ENCODE data around the gene OMP. TPM values are rescaled to one million over a fixed set of nuclear protein-coding genes. Genes with fewer than 3 reads are reported as not detected.

The OMP gene
- total RNA-seq, 1 donor from 2014 or later: 0.94 TPM

- H3K4me3 Mint-ChIP-seq: no peak overlapping the region
- TF ChIP-seq CTCF (conservative IDR thresholded peaks at IDR 0.05): no peak
- no peak for DNase-seq (ENCODE audit: extremely low spot score, unreplicated experiment)
- no peak overlapping the region for H3K27ac Mint-ChIP-seq
- no peaks in the 10 kb centered on the region for H3K27me3 Mint-ChIP-seq
- H3K36me3 Mint-ChIP-seq: no peaks in the 10 kb centered on the region
- H3K9me3 Mint-ChIP-seq: no peaks in the 10 kb centered on the region
- peaks cover 23% of the 10 kb centered on the region for H3K4me1 Mint-ChIP-seq (ENCODE audit: unreplicated experiment)
These were observed 28.3 kb downstream of the OMP start for GRCh38 chr11:77130763-77131513.

- no peak overlapping the region for H3K27ac Mint-ChIP-seq
- DNase-seq (ENCODE audit: extremely low spot score, unreplicated experiment): no peak
- H3K4me1 Mint-ChIP-seq (ENCODE audit: unreplicated experiment): peaks cover 23% of the 10 kb centered on the region
- TF ChIP-seq CTCF (conservative IDR thresholded peaks at IDR 0.05): no peak
- H3K9me3 Mint-ChIP-seq: no peaks in the 10 kb centered on the region
- H3K36me3 Mint-ChIP-seq: no peaks in the 10 kb centered on the region
- H3K27me3 Mint-ChIP-seq: no peaks in the 10 kb centered on the region
- H3K4me3 Mint-ChIP-seq: no peak overlapping the region
These were observed 28.9 kb downstream of the OMP start for GRCh38 chr11:77131560-77131959.

- DNase-seq (ENCODE audit: extremely low spot score, unreplicated experiment): no peak
- TF ChIP-seq CTCF (conservative IDR thresholded peaks at IDR 0.05): no peak
- H3K27me3 Mint-ChIP-seq: peaks cover 3% of the 10 kb centered on the region
- H3K4me3 Mint-ChIP-seq: no peak overlapping the region
- H3K27ac Mint-ChIP-seq: no peak overlapping the region
- H3K9me3 Mint-ChIP-seq: no peaks in the 10 kb centered on the region
- no peaks in the 10 kb centered on the region for H3K36me3 Mint-ChIP-seq
- H3K4me1 Mint-ChIP-seq (ENCODE audit: unreplicated experiment): peaks cover 14% of the 10 kb centered on the region
These were observed 32.4 kb downstream of the OMP start for GRCh38 chr11:77135069-77135468.

- Mint-ChIP-seq H3K27me3 (peaks cover 3% of the 10 kb centered on the region), H3K4me3 (no peak overlapping the region), H3K27ac (no peak overlapping the region), H3K9me3 (no peaks in the 10 kb centered on the region), H3K36me3 (no peaks in the 10 kb centered on the region), H3K4me1 (ENCODE audit: unreplicated experiment) (peaks cover 15% of the 10 kb centered on the region)
- no peak for TF ChIP-seq CTCF (conservative IDR thresholded peaks at IDR 0.05)
- DNase-seq (ENCODE audit: extremely low spot score, unreplicated experiment): no peak
These were observed 33.4 kb downstream of the OMP start for GRCh38 chr11:77136074-77136473.

- H3K36me3 Mint-ChIP-seq: no peaks in the 10 kb centered on the region
- H3K4me3 Mint-ChIP-seq: no peak overlapping the region
- no peaks in the 10 kb centered on the region for H3K9me3 Mint-ChIP-seq
- no peak for TF ChIP-seq CTCF (conservative IDR thresholded peaks at IDR 0.05)
- no peak overlapping the region for H3K27ac Mint-ChIP-seq
- DNase-seq (ENCODE audit: extremely low spot score, unreplicated experiment): no peak
- peaks cover 10% of the 10 kb centered on the region for H3K4me1 Mint-ChIP-seq (ENCODE audit: unreplicated experiment)
- peaks cover 3% of the 10 kb centered on the region for H3K27me3 Mint-ChIP-seq
These were observed 34.3 kb downstream of the OMP start for GRCh38 chr11:77136784-77137420.
